ENCODE results near the gene TMEM140. TPM values are rescaled to one million over a fixed set of nuclear protein-coding genes. Genes with fewer than 3 reads are reported as not detected.
A peak's percentile ranks its signal among the peaks of the same experiment; 100 is the strongest.

Gene TMEM140
- total RNA-seq, 1 donor from 2014 or later: 26.9 TPM

- Histone ChIP-seq H3K9me3 (no peaks in the 10 kb centered on the region), H3K27ac (no peak overlapping the region), H3K36me3 (peaks cover 45 to 53% of the 10 kb centered on the region in 2 donors), H3K4me3 (no peak overlapping the region), H3K4me1 (peaks cover 0 to 2% of the 10 kb centered on the region in 2 donors), H3K27me3 (no peaks in the 10 kb centered on the region)
- intact Hi-C loops (cut with DNase I): no loop called here
- no peak for TF ChIP-seq CTCF (IDR thresholded peaks at IDR 0.05)
- peak in 1 of 2 donors; percentile 30 for DNase-seq (ENCODE audit: low spot score in 2 of 2)
Measured at GRCh38 chr7:135200821-135201331, 53.0 kb downstream of the TMEM140 start.

- no peak overlapping the region for H3K4me3 ChIP-seq
- no peak overlapping the region for H3K27ac ChIP-seq
- TF ChIP-seq CTCF (IDR thresholded peaks at IDR 0.05): no peak
- H3K4me1 ChIP-seq: peaks cover 0 to 2% of the 10 kb centered on the region in 2 donors
- intact Hi-C loops (cut with DNase I): no loop called here
- no peaks in the 10 kb centered on the region for H3K27me3 ChIP-seq
- DNase-seq (ENCODE audit: low spot score in 2 of 2): no peak
- H3K36me3 ChIP-seq: peaks cover 41 to 51% of the 10 kb centered on the region in 2 donors
- no peaks in the 10 kb centered on the region for H3K9me3 ChIP-seq
Measured at GRCh38 chr7:135201350-135201749, 53.5 kb downstream of the TMEM140 start.

GRCh38 chr7:135204341-135204749, 56.5 kb downstream of the TMEM140 start:
- H3K4me1 ChIP-seq: peaks cover 0 to 11% of the 10 kb centered on the region in 2 donors
- H3K4me3 ChIP-seq: no peak overlapping the region
- no peak for TF ChIP-seq CTCF (IDR thresholded peaks at IDR 0.05)
- H3K36me3 ChIP-seq: peaks cover 19 to 31% of the 10 kb centered on the region in 2 donors
- H3K27me3 ChIP-seq: no peaks in the 10 kb centered on the region
- H3K9me3 ChIP-seq: no peaks in the 10 kb centered on the region
- peak overlapping the region; percentile 3 to 8 for H3K27ac ChIP-seq
- intact Hi-C loops (cut with DNase I): no loop called here
- DNase-seq (ENCODE audit: low spot score in 2 of 2): no peak

- H3K9me3 ChIP-seq: no peaks in the 10 kb centered on the region
- H3K4me1 ChIP-seq: peaks cover 0 to 16% of the 10 kb centered on the region in 2 donors
- no peak overlapping the region for H3K4me3 ChIP-seq
- no peak overlapping the region for H3K27ac ChIP-seq
- TF ChIP-seq CTCF (IDR thresholded peaks at IDR 0.05): no peak
- no peaks in the 10 kb centered on the region for H3K27me3 ChIP-seq
- intact Hi-C loops (cut with DNase I): no loop called here
- DNase-seq (ENCODE audit: low spot score in 2 of 2): no peak
- peaks cover 19 to 31% of the 10 kb centered on the region in 2 donors for H3K36me3 ChIP-seq
Measured at GRCh38 chr7:135204876-135205275, 57.0 kb downstream of the TMEM140 start.

GRCh38 chr7:135205850-135206249, 58.0 kb downstream of the TMEM140 start:
- intact Hi-C loops (cut with DNase I): no loop called here
- Histone ChIP-seq H3K36me3 (peaks cover 19 to 27% of the 10 kb centered on the region in 2 donors), H3K27me3 (no peaks in the 10 kb centered on the region), H3K27ac (no peak overlapping the region), H3K4me3 (no peak overlapping the region), H3K4me1 (peaks cover 0 to 21% of the 10 kb centered on the region in 2 donors), H3K9me3 (no peaks in the 10 kb centered on the region)
- no peak for DNase-seq (ENCODE audit: low spot score in 2 of 2)
- TF ChIP-seq CTCF (IDR thresholded peaks at IDR 0.05): no peak
